Astrocyte (in vitro differentiated cells and primary cell): ENCODE results near the gene TSPAN15. TPM values are rescaled to one million over a fixed set of nuclear protein-coding genes. Genes with fewer than 3 reads are reported as not detected.

Experiments
- DNase-seq: peaks from one replicate; pipeline ENCODE4 v3.0.0-alpha.2; 2010; ENCODE audit warnings: low read depth
- FAIRE-seq: peaks from 2 replicates; lab custom pipeline; 2011; peaks lifted over from hg19 to GRCh38; lab: Jason Lieb, UNC
- H2AFZ ChIP-seq: 2 replicates; pipeline ENCODE4 v1.6.0; 2012; ENCODE audit warnings: low read depth, low read length, inconsistent platforms
- H3K27ac ChIP-seq: 2 replicates; pipeline ENCODE4 v1.5.1; 2011; ENCODE audit warnings: low read depth, low read length, inconsistent platforms
- H3K27me3 ChIP-seq: 2 replicates; pipeline ENCODE4 v1.6.0; 2011; ENCODE audit warnings: low read length, inconsistent platforms; ENCODE audit not compliant: insufficient read depth
- H3K36me3 ChIP-seq: 2 replicates; pipeline ENCODE4 v1.5.1; 2011; ENCODE audit warnings: low read length, inconsistent platforms; ENCODE audit not compliant: insufficient read depth
- H3K4me1 ChIP-seq: 2 replicates; pipeline ENCODE4 v1.5.1; 2011; ENCODE audit warnings: low read length, inconsistent platforms; ENCODE audit not compliant: insufficient read depth
- H3K4me2 ChIP-seq: 2 replicates; pipeline ENCODE4 v1.6.0; 2012; ENCODE audit warnings: low read length, inconsistent platforms
- H3K4me3 ChIP-seq: 2 replicates; pipeline ENCODE4 v1.5.1; 2011; ENCODE audit warnings: low read depth, mild to moderate bottlenecking, low read length, inconsistent platforms; ENCODE audit not compliant: insufficient read depth
- H3K79me2 ChIP-seq: 2 replicates; pipeline ENCODE4 v1.6.0; 2012; ENCODE audit warnings: mild to moderate bottlenecking, low read length, inconsistent platforms; ENCODE audit not compliant: insufficient read depth
- H3K9ac ChIP-seq: 2 replicates; pipeline ENCODE4 v1.6.0; 2012; ENCODE audit warnings: mild to moderate bottlenecking, low read length, inconsistent platforms
- H3K9me3 ChIP-seq: 2 replicates; pipeline ENCODE4 v1.5.1; 2012; ENCODE audit warnings: low read depth, mild to moderate bottlenecking, low read length, inconsistent platforms; ENCODE audit not compliant: insufficient read depth
- H4K20me1 ChIP-seq: 2 replicates; pipeline ENCODE4 v1.6.0; 2012; ENCODE audit warnings: low read length, inconsistent platforms; ENCODE audit not compliant: insufficient read depth
- H3K27ac Mint-ChIP-seq: one replicate; pipeline ENCODE4 v1.8.0; 2021; ENCODE audit warnings: mild to moderate bottlenecking, mixed read lengths; ENCODE audit not compliant: unreplicated experiment
- H3K27me3 Mint-ChIP-seq: one replicate; pipeline ENCODE4 v1.8.0; 2021; ENCODE audit warnings: low read depth, mixed read lengths; ENCODE audit not compliant: unreplicated experiment
- H3K36me3 Mint-ChIP-seq: one replicate; pipeline ENCODE4 v1.8.0; 2021; ENCODE audit warnings: low read depth, mixed read lengths; ENCODE audit not compliant: unreplicated experiment
- H3K4me1 Mint-ChIP-seq: one replicate; pipeline ENCODE4 v1.8.0; 2021; ENCODE audit warnings: low read depth, mixed read lengths; ENCODE audit not compliant: unreplicated experiment
- H3K4me3 Mint-ChIP-seq: one replicate; pipeline ENCODE4 v1.8.0; 2021; ENCODE audit warnings: mild to moderate bottlenecking, moderate library complexity, mixed read lengths; ENCODE audit not compliant: unreplicated experiment
- H3K9me3 Mint-ChIP-seq: one replicate; pipeline ENCODE4 v1.8.0; 2021; ENCODE audit warnings: mild to moderate bottlenecking, mixed read lengths; ENCODE audit not compliant: unreplicated experiment
- CTCF ChIP-seq: IDR thresholded peaks from 2 replicates; pipeline ENCODE4 v1.5.1; 2011; ENCODE audit warnings: low read depth, mild to moderate bottlenecking, inconsistent platforms, low read length, moderate library complexity; ENCODE audit not compliant: insufficient read depth
- EZH2 ChIP-seq: IDR thresholded peaks from 2 replicates; pipeline ENCODE4 v1.6.1; 2012; ENCODE audit warnings: mild to moderate bottlenecking, low read length, inconsistent platforms; ENCODE audit not compliant: insufficient read depth
- total RNA-seq: library from RNA; stranded (reverse); gene quantifications from 2 replicates; pipeline ENCODE4 v1.2.1, GENCODE V29; 2021

The TSPAN15 gene
- total RNA-seq, 1 donor from 2014 or later: 9.4 TPM

GRCh38 chr10:69505636-69506318, 54.5 kb downstream of the TSPAN15 start:
- H4K20me1 ChIP-seq: no peaks in the 10 kb centered on the region
- no peak overlapping the region for H3K4me3 ChIP-seq
- Mint-ChIP-seq H3K4me1 (peaks cover 2% of the 10 kb centered on the region), H3K9me3 (peaks cover 1% of the 10 kb centered on the region), H3K27me3 (peaks cover 10% of the 10 kb centered on the region), H3K27ac (no peak overlapping the region), H3K4me3 (no peak overlapping the region), H3K36me3 (peaks cover 6% of the 10 kb centered on the region)
- DNase-seq: no peak
- H3K79me2 ChIP-seq: no peaks in the 10 kb centered on the region
- H3K27ac ChIP-seq: no peak overlapping the region
- FAIRE-seq: no peak
- no peak overlapping the region for H2AFZ ChIP-seq
- no peaks in the 10 kb centered on the region for H3K27me3 ChIP-seq
- TF ChIP-seq CTCF (no peak), EZH2 (no peak)
- H3K9me3 ChIP-seq: no peaks in the 10 kb centered on the region
- H3K4me1 ChIP-seq: peaks cover 2% of the 10 kb centered on the region
- no peaks in the 10 kb centered on the region for H3K36me3 ChIP-seq
- no peak overlapping the region for H3K9ac ChIP-seq
- no peak overlapping the region for H3K4me2 ChIP-seq

GRCh38 chr10:69506487-69506833, 55.2 kb downstream of the TSPAN15 start:
- Histone ChIP-seq H3K36me3 (no peaks in the 10 kb centered on the region), H3K79me2 (no peaks in the 10 kb centered on the region), H3K4me1 (peaks cover 2% of the 10 kb centered on the region), H3K4me3 (no peak overlapping the region), H3K9me3 (no peaks in the 10 kb centered on the region), H3K27ac (no peak overlapping the region), H3K27me3 (no peaks in the 10 kb centered on the region), H4K20me1 (no peaks in the 10 kb centered on the region), H2AFZ (no peak overlapping the region), H3K4me2 (no peak overlapping the region), H3K9ac (no peak overlapping the region)
- peaks cover 3% of the 10 kb centered on the region for H3K36me3 Mint-ChIP-seq
- no peak for DNase-seq
- peaks cover 1% of the 10 kb centered on the region for H3K9me3 Mint-ChIP-seq
- peaks cover 2% of the 10 kb centered on the region for H3K4me1 Mint-ChIP-seq
- no peak overlapping the region for H3K4me3 Mint-ChIP-seq
- no peak for FAIRE-seq
- peaks cover 9% of the 10 kb centered on the region for H3K27me3 Mint-ChIP-seq
- no peak for TF ChIP-seq CTCF
- no peak for TF ChIP-seq EZH2
- no peak overlapping the region for H3K27ac Mint-ChIP-seq
